H1 (cell line): Measurements from ENCODE around the gene PPP1R12B. TPM values are rescaled to one million over a fixed set of nuclear protein-coding genes. Genes with fewer than 3 reads are reported as not detected.

ENCODE experiments used
- CTCF ChIA-PET: fragments of 300-600 bp; sonication (Branson Sonifier 250); formaldehyde crosslinking; loops from one replicate; lab custom pipeline; 2021; ENCODE audit not compliant: partially characterized antibody; lab: Charles Lee
- POLR2A ChIA-PET: fragments of 300-600 bp; sonication (Branson Sonifier 250); formaldehyde crosslinking; loops from one replicate; lab custom pipeline; 2021; ENCODE audit warnings: inconsistent platforms; ENCODE audit not compliant: partially characterized antibody; lab: Charles Lee
- DNase-seq, 2 experiments: peaks; one replicate each; pipeline versions ENCODE4 v3.0.0 to v3.0.0-alpha.2; 2010 to 2022; ENCODE audit warnings: low spot score in 2 of 2, low read depth in 1 of 2, mixed read lengths in 1 of 2
- FAIRE-seq: peaks from 2 replicates; lab custom pipeline; 2011; peaks lifted over from hg19 to GRCh38; lab: Jason Lieb, UNC
- H2AFZ ChIP-seq: 2 replicates; pipeline ENCODE4 v1.8.1; 2012; ENCODE audit warnings: low read length, inconsistent platforms
- H2AK5ac ChIP-seq: 2 replicates; pipeline ENCODE4 v1.6.1; 2013; ENCODE audit warnings: low read depth, low read length
- H2BK120ac ChIP-seq: replicated peaks from 2 replicates; pipeline ENCODE3; 2013; ENCODE audit warnings: low read depth, low read length, inconsistent platforms
- H2BK12ac ChIP-seq: 2 replicates; pipeline ENCODE4 v1.6.1; 2013; ENCODE audit warnings: low read depth, low read length
- H2BK15ac ChIP-seq: 2 replicates; pipeline ENCODE4 v1.6.1; 2013; ENCODE audit warnings: low read length
- H2BK20ac ChIP-seq: 2 replicates; pipeline ENCODE4 v1.6.1; 2013; ENCODE audit warnings: low read length
- H2BK5ac ChIP-seq: 2 replicates; pipeline ENCODE4 v1.6.1; 2013; ENCODE audit warnings: low read depth, low read length
- H3K14ac ChIP-seq: 2 replicates; pipeline ENCODE4 v1.6.1; 2013; ENCODE audit warnings: inconsistent platforms; ENCODE audit not compliant: insufficient read length
- H3K18ac ChIP-seq: 2 replicates; pipeline ENCODE4 v1.6.1; 2013; ENCODE audit warnings: low read length; ENCODE audit errors: extremely low read depth
- H3K23ac ChIP-seq: 2 replicates; pipeline ENCODE4 v1.6.1; 2013; ENCODE audit warnings: inconsistent platforms; ENCODE audit not compliant: insufficient read length
- H3K23me2 ChIP-seq: 2 replicates; pipeline ENCODE4 v1.6.1; 2013; ENCODE audit warnings: low read depth, low read length
- H3K27ac ChIP-seq: 2 replicates; pipeline ENCODE4 v1.6.1; 2011; ENCODE audit warnings: low read depth, low read length, inconsistent platforms
- H3K27me3 ChIP-seq, 4 experiments: replicated peaks in 1 of 4; 1 replicate in 1 of 4; 2 replicates in 3 of 4; pipeline versions ENCODE4 v1.6.1 to v1.8.1; 2011 to 2013; ENCODE audit warnings: low read length in 3 of 4, mild to moderate bottlenecking in 3 of 4, inconsistent platforms in 2 of 4, mixed read lengths in 2 of 4, moderate library complexity in 1 of 4; ENCODE audit not compliant: control insufficient read depth in 3 of 4, insufficient read depth in 3 of 4; ENCODE audit errors: extremely low read depth in 1 of 4
- H3K36me3 ChIP-seq, 4 experiments: 2 replicates each; pipeline versions ENCODE4 v1.6.1 to v1.8.1; 2011 to 2013; ENCODE audit warnings: mild to moderate bottlenecking in 4 of 4, low read length in 3 of 4, moderate library complexity in 2 of 4, control low read depth in 1 of 4, inconsistent platforms in 1 of 4; ENCODE audit not compliant: insufficient read depth in 4 of 4, control insufficient read depth in 2 of 4
- H3K4ac ChIP-seq: replicated peaks from 2 replicates; pipeline ENCODE3; 2013; ENCODE audit warnings: low read length, low read depth, mixed read lengths, inconsistent platforms; ENCODE audit not compliant: insufficient read length
- H3K4me1 ChIP-seq, 4 experiments: replicated peaks in 1 of 4; 1 replicate in 1 of 4; 2 replicates in 3 of 4; pipeline versions ENCODE4 v1.6.1 to v1.8.1; 2011 to 2013; ENCODE audit warnings: low read length in 3 of 4, inconsistent platforms in 2 of 4, mixed read lengths in 1 of 4; ENCODE audit not compliant: insufficient read depth in 4 of 4, control insufficient read depth in 3 of 4
- H3K4me2 ChIP-seq, 2 experiments: 2 replicates each; pipeline versions ENCODE4 v1.6.1 to v1.8.1; 2011 to 2013; ENCODE audit warnings: low read depth in 2 of 2, low read length in 2 of 2, control low read depth in 1 of 2, inconsistent platforms in 1 of 2, mild to moderate bottlenecking in 1 of 2; ENCODE audit not compliant: insufficient read depth in 1 of 2
- H3K4me3 ChIP-seq, 4 experiments: fragments of 200-600, 300-600 bp in 1 of 4; sonication (generic), shearing (Covaris generic), sonication (Bioruptor Twin) in 1 of 4; 2 replicates each; pipeline versions ENCODE4 v1.5.1 to v1.8.1; 2011 to 2016; ENCODE audit warnings: low read length in 4 of 4, low read depth in 3 of 4, control low read depth in 2 of 4, inconsistent platforms in 2 of 4, mild to moderate bottlenecking in 2 of 4, mixed read lengths in 1 of 4, moderate library complexity in 1 of 4; ENCODE audit not compliant: insufficient read depth in 2 of 4; ENCODE audit errors: extremely low read depth in 1 of 4
- H3K56ac ChIP-seq: replicated peaks from 2 replicates; pipeline ENCODE3; 2013; ENCODE audit warnings: low read depth, mild to moderate bottlenecking, mixed read lengths, low read length, inconsistent platforms; ENCODE audit not compliant: insufficient read length
- H3K79me1 ChIP-seq: 2 replicates; pipeline ENCODE4 v1.6.1; 2013; ENCODE audit warnings: low read depth, low read length, control low read depth
- H3K79me2 ChIP-seq, 2 experiments: 2 replicates each; pipeline versions ENCODE4 v1.6.1 to v1.8.1; 2012 to 2013; ENCODE audit warnings: low read length in 2 of 2, mild to moderate bottlenecking in 2 of 2, inconsistent platforms in 1 of 2; ENCODE audit not compliant: insufficient read depth in 2 of 2, control insufficient read depth in 1 of 2
- H3K9ac ChIP-seq, 4 experiments: replicated peaks in 1 of 4; 1 replicate in 1 of 4; 2 replicates in 3 of 4; pipeline versions ENCODE4 v1.6.1 to v1.8.1; 2011 to 2013; ENCODE audit warnings: low read depth in 3 of 4, low read length in 3 of 4, control low read depth in 2 of 4, mild to moderate bottlenecking in 2 of 4, moderate library complexity in 2 of 4, inconsistent platforms in 1 of 4; ENCODE audit errors: extremely low read depth in 1 of 4
- H3K9me3 ChIP-seq, 2 experiments: 2 replicates each; pipeline versions ENCODE4 v1.6.1 to v1.8.1; 2012 to 2013; ENCODE audit warnings: mild to moderate bottlenecking in 2 of 2, moderate library complexity in 2 of 2, control low read depth in 1 of 2, inconsistent platforms in 1 of 2, low read depth in 1 of 2, low read length in 1 of 2, mixed read lengths in 1 of 2; ENCODE audit not compliant: insufficient read depth in 2 of 2
- H4K20me1 ChIP-seq, 2 experiments: replicated peaks in 1 of 2; 2 replicates each; pipeline versions ENCODE3 to v1.8.1; 2011 to 2013; ENCODE audit warnings: inconsistent platforms in 2 of 2, low read length in 2 of 2, mild to moderate bottlenecking in 1 of 2; ENCODE audit not compliant: insufficient read depth in 2 of 2, control insufficient read depth in 1 of 2
- H4K5ac ChIP-seq: 2 replicates; pipeline ENCODE4 v1.6.1; 2013; ENCODE audit warnings: low read length, low read depth, mixed read lengths, inconsistent platforms; ENCODE audit not compliant: insufficient read length
- H4K8ac ChIP-seq: 2 replicates; pipeline ENCODE4 v1.8.0; 2013; ENCODE audit warnings: mild to moderate bottlenecking, moderate library complexity, low read length, inconsistent platforms; ENCODE audit not compliant: insufficient read depth; ENCODE audit errors: extremely low read depth
- H4K91ac ChIP-seq: replicated peaks from 2 replicates; pipeline ENCODE3; 2013; ENCODE audit warnings: low read length, mixed read lengths, inconsistent platforms; ENCODE audit not compliant: insufficient read length
- CBX5 ChIP-seq: fragments of 300-800, 300-1000 bp; sonication (generic); IDR thresholded peaks from 2 replicates; pipeline ENCODE4 v1.7.1; 2016; ENCODE audit warnings: antibody characterized with exemption, low read length, low read depth
- CEBPB ChIP-seq: IDR thresholded peaks from 2 replicates; pipeline ENCODE4 v1.6.1; 2012; ENCODE audit warnings: low read depth, low read length
- CHD2 ChIP-seq: IDR thresholded peaks from 2 replicates; pipeline ENCODE4 v1.6.1; 2012; ENCODE audit warnings: low read length, improper control_type of control experiment
- CREB1 ChIP-seq: IDR thresholded peaks from 2 replicates; pipeline ENCODE4 v1.6.1; 2012; ENCODE audit warnings: inconsistent platforms
- GABPA ChIP-seq: IDR thresholded peaks from 2 replicates; pipeline ENCODE4 v1.6.1; 2011; ENCODE audit warnings: mild to moderate bottlenecking, low read length, moderate library complexity, borderline replicate concordance; ENCODE audit not compliant: insufficient read depth
- NANOG ChIP-seq: IDR thresholded peaks from 2 replicates; pipeline ENCODE4 v1.6.1; 2011; ENCODE audit warnings: low read length, low read depth, mild to moderate bottlenecking, inconsistent platforms; ENCODE audit not compliant: insufficient read depth, poor library complexity, severe bottlenecking
- TAF1 ChIP-seq: IDR thresholded peaks from 2 replicates; pipeline ENCODE4 v1.6.1; 2011; ENCODE audit warnings: mild to moderate bottlenecking, low read depth, low read length
- TCF12 ChIP-seq: IDR thresholded peaks from 2 replicates; pipeline ENCODE4 v1.6.1; 2011; ENCODE audit warnings: low read depth, mild to moderate bottlenecking, low read length
- WGBS, 2 experiments: shearing (Covaris generic) in 1 of 2; methylation state at CpG; one replicate each; pipeline versions ENCODE4 v1.1.6 to v1.1.7; 2013 to 2015; ENCODE audit warnings: low lambda C conversion rate in 2 of 2, mixed read lengths in 2 of 2, inconsistent platforms in 1 of 2, low coverage in 1 of 2, missing lambda C conversion rate in 1 of 2; ENCODE audit not compliant: insufficient replicate concordance in 2 of 2, insufficient coverage in 1 of 2, insufficient read length in 1 of 2; ENCODE audit errors: extremely low coverage in 1 of 2, missing lambda C conversion rate in 1 of 2; 5-methylcytosine and 5-hydroxymethylcytosine counted together
- polyA plus RNA-seq, 7 experiments: library from polyadenylated mRNA; depleted of rRNA in 3 of 7; stranded (reverse) in 5 of 7; unstranded in 2 of 7; fragments of >200 nt in 5 of 7; fragments of 200-250 nt in 2 of 7; gene quantifications; 1 replicate in 5 of 7; 2 replicates in 1 of 7; 4 replicates in 1 of 7; pipeline versions ENCODE4 v1.2.1 to v1.2.3, GENCODE V29; 2011 to 2013; ENCODE audit warnings: missing spikeins in 2 of 7, mixed read lengths in 2 of 7
- total RNA-seq: library from RNA; stranded (reverse); fragmentation: NEBNext Ultra II Directional; extraction: Animal tissue kit (Norgen Biotek cat#: 25700); gene quantifications from 2 replicates; pipeline ENCODE4 v1.2.1, GENCODE V29; 2021

Gene PPP1R12B
- total and polyA plus RNA-seq, 2 of the 8 experiments (the other 6 are each of a cell fraction or from before 2014, with no cell fraction given): 7.9 to 18.7 TPM

DNA sequence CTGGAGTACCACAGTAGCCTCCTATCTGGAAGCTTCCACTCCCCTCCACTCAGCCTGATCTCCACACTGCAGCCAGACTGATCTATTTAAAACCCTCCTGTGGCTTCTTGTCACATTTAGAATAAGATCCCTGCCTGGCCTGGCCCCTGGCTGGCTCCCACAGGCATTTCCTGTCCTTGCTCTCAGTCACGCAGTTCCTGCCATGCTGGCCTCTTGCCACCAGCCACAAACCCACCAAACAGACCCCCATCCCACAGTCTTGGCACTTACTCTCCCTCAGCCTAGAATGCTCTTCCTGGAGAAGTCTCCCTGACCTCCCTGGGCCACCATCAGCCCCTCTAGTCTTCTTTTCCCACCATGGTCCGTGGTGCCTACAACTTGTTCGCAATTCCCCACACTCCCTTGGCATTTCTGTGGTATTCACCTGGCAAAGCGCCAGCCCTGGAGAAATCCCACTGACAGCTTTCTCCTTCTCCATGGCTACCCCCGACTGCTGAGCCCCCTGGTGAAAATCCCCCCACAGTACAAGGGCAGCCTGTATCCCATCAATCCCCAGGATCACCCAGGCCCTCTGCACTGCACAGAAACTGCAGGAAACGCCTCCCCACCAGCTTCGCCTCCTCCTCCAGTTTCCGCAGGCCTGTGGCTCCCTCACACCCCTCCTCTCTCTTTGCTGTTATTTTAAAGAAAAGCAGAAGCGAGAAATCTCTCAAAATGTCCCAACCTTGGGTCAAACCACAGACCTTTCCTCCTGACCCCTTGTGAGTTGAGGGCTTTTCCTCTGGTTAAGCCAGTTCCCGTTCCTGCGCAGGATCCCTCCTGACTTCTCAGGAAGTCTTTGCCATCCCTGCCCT, 267.2 kb downstream of the PPP1R12B start:
- Histone ChIP-seq H2BK20ac (no peak overlapping the region), H3K14ac (no peak overlapping the region), H2BK15ac (no peak overlapping the region), H3K79me2 (no peaks in the 10 kb centered on the region), H3K4me3 (no peak overlapping the region), H3K18ac (no peak overlapping the region; the same call in 1 of the 2 replicates), H2BK120ac (no peak overlapping the region), H4K8ac (no peak overlapping the region), H4K20me1 (no peaks in the 10 kb centered on the region), H3K27me3 (no peaks in the 10 kb centered on the region), H2AK5ac (no peak overlapping the region), H3K36me3 (no peaks in the 10 kb centered on the region), H2AFZ (no peak overlapping the region), H3K79me1 (no peaks in the 10 kb centered on the region), H3K23ac (no peak overlapping the region), H2BK12ac (no peak overlapping the region), H3K4me2 (no peak overlapping the region), H3K4ac (no peak overlapping the region), H3K9me3 (no peaks in the 10 kb centered on the region), H4K91ac (no peak overlapping the region), H3K56ac (no peak overlapping the region), H3K23me2 (no peaks in the 10 kb centered on the region; the same call in 1 of the 2 replicates), H3K27ac (no peak overlapping the region), H2BK5ac (no peak overlapping the region), H3K4me1 (peaks cover 3 to 9% (median 7%) of the 10 kb centered on the region in 4 experiments; a peak in 5 of 7 replicates), H3K9ac (no peak overlapping the region), H4K5ac (no peak overlapping the region)
- CTCF ChIA-PET: interaction anchor here (1.0 to 4.6 kb wide), 7 partner anchors 10 to 51 kb away, joined by 3 to 23 read pairs (median 3); no protein-coding TSS in a partner anchor
- FAIRE-seq (no peak), DNase-seq (no peak)
- TF ChIP-seq TAF1: no peak
- TF ChIP-seq TCF12: no peak
- TF ChIP-seq CHD2: no peak
- TF ChIP-seq CREB1: no peak
- no peak for TF ChIP-seq CEBPB
- no peak for TF ChIP-seq NANOG
- no peak for TF ChIP-seq GABPA
- TF ChIP-seq CBX5: no peak
- 85% methylated on average over 11 of the region's 11 CpGs; no CpG with 5 or more reads in 1 of the 2 experiments for WGBS, 2 experiments
- POLR2A ChIA-PET: interaction anchor here (1.5 kb wide), 1 partner anchor 15 kb away, joined by 3 read pairs; no protein-coding TSS in a partner anchor
